H1 (cell line): ENCODE measurements around the gene HFE. TPM values are rescaled to one million over a fixed set of nuclear protein-coding genes. Genes with fewer than 3 reads are reported as not detected.

Source experiments
- CBX8 ChIP-seq: fragments of 300-800, 300-1000 bp; sonication (generic); IDR thresholded peaks from 2 replicates; pipeline ENCODE4 v1.7.1; 2016; ENCODE audit warnings: low read depth, low read length, borderline replicate concordance
- PHF8 ChIP-seq: fragments of 200-600 bp; sonication (generic); conservative IDR thresholded peaks from 2 replicates; pipeline ENCODE4 v1.7.1; 2012; ENCODE audit warnings: low read depth, mild to moderate bottlenecking, inconsistent platforms, low read length, moderate library complexity
- polyA plus RNA-seq, 7 experiments: library from polyadenylated mRNA; depleted of rRNA in 3 of 7; stranded (reverse) in 5 of 7; unstranded in 2 of 7; fragments of >200 nt in 5 of 7; fragments of 200-250 nt in 2 of 7; gene quantifications; 1 replicate in 5 of 7; 2 replicates in 1 of 7; 4 replicates in 1 of 7; pipeline versions ENCODE4 v1.2.1 to v1.2.3, GENCODE V29; 2011 to 2013; ENCODE audit warnings: missing spikeins in 2 of 7, mixed read lengths in 2 of 7
- total RNA-seq: library from RNA; stranded (reverse); fragmentation: NEBNext Ultra II Directional; extraction: Animal tissue kit (Norgen Biotek cat#: 25700); gene quantifications from 2 replicates; pipeline ENCODE4 v1.2.1, GENCODE V29; 2021
- TF ChIP-seq, protein P1 (sequence below), 3 experiments: IDR thresholded peaks; 1 replicate in 2 of 3; 2 replicates in 1 of 3; pipeline versions ENCODE4 v1.5.1 to v1.6.1; 2011; ENCODE audit warnings: low read length in 3 of 3, mild to moderate bottlenecking in 3 of 3, inconsistent platforms in 2 of 3, low read depth in 1 of 3, moderate library complexity in 1 of 3; ENCODE audit not compliant: insufficient read depth in 1 of 3; ENCODE audit errors: control extremely low read depth in 1 of 3

The HFE gene
- total and polyA plus RNA-seq, 2 of the 8 experiments (the other 6 are each of a cell fraction or from before 2014, with no cell fraction given), result 1.6 to 2.0 TPM

DNA sequence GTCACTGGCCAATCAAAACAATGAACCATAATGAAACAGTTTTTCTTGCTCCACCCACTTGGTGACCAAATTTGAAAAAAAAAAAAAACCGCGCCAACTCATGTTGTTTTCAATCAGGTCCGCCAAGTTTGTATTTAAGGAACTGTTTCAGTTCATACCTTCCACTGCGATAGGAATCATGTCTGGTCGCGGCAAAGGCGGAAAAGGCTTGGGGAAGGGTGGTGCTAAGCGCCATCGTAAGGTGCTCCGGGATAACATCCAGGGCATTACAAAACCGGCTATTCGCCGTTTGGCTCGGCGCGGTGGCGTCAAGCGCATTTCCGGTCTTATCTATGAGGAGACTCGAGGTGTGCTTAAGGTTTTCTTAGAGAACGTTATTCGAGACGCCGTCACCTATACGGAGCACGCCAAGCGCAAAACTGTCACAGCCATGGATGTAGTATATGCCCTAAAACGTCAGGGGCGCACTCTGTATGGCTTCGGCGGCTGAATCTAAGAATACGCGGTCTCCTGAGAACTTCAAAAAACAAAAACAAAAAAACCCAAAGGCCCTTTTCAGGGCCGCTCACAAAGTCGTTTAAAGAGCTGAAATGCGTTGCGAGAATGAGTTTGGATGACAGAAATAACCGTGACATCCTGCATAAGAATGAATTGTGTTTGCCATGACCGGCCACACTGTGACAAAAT lies 16.7 kb downstream of the HFE start (continued):
- TF ChIP-seq, protein P1, sequence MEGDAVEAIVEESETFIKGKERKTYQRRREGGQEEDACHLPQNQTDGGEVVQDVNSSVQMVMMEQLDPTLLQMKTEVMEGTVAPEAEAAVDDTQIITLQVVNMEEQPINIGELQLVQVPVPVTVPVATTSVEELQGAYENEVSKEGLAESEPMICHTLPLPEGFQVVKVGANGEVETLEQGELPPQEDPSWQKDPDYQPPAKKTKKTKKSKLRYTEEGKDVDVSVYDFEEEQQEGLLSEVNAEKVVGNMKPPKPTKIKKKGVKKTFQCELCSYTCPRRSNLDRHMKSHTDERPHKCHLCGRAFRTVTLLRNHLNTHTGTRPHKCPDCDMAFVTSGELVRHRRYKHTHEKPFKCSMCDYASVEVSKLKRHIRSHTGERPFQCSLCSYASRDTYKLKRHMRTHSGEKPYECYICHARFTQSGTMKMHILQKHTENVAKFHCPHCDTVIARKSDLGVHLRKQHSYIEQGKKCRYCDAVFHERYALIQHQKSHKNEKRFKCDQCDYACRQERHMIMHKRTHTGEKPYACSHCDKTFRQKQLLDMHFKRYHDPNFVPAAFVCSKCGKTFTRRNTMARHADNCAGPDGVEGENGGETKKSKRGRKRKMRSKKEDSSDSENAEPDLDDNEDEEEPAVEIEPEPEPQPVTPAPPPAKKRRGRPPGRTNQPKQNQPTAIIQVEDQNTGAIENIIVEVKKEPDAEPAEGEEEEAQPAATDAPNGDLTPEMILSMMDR (IDR thresholded peaks at IDR 0.05; ENCODE audit: control extremely low read depth in 1 of 3, insufficient read depth in 1 of 3, low read depth in 1 of 3, low read length in 3 of 3), result peak in 2 of 3 experiments; percentile 26 to 37; a peak in 3 of 4 replicates
- TF ChIP-seq PHF8, result peak; percentile 62
- no peak for TF ChIP-seq CBX8
